Measurements from ENCODE around the gene ALPP.
"Not testable (repeated sequence)": the region's sequence is repeated elsewhere in the genome, so short reads cannot be mapped to it uniquely, and the experiment has no call there.

ALPP gene

DNA sequence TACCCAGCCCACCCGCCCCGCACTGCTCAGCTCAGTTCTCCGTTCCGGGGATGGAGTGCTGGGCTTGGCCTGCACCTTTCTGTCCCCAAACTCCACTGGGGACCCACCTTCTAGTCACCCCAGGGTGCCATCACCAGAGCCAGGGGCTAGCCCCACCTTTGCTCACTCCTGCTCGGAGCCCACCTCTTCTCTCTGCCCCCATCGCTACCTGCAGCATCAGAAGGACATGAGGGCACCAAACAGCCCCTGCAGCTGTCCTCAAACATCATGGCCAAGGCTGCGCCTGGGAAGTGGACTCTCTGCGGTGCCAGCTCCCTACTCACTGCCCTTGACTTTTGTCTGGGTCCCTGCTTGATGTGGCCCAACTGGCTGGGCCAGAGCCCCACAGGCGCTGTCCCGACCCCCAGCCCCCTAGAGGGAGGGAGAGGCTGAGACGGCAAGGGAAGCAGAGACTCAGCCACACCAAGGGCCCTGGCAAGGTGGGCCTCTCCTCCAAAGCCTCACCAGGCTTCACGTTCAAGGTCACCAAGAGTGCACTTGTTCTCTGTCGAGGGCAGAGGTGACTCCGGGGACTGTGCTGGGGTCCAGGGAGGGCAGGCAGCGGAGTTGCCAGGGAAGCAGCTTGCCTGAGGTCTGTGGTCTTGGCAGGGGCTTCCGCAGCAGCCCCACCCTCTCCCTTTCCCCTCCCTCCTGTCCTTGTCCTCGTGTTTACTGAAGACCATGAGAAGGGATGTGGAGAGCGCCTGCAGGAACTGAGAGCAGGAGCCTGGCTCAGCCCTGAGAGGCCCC, 13.6 kb upstream of the ALPP start:
- not testable (repeated sequence) for DNase-seq

DNA sequence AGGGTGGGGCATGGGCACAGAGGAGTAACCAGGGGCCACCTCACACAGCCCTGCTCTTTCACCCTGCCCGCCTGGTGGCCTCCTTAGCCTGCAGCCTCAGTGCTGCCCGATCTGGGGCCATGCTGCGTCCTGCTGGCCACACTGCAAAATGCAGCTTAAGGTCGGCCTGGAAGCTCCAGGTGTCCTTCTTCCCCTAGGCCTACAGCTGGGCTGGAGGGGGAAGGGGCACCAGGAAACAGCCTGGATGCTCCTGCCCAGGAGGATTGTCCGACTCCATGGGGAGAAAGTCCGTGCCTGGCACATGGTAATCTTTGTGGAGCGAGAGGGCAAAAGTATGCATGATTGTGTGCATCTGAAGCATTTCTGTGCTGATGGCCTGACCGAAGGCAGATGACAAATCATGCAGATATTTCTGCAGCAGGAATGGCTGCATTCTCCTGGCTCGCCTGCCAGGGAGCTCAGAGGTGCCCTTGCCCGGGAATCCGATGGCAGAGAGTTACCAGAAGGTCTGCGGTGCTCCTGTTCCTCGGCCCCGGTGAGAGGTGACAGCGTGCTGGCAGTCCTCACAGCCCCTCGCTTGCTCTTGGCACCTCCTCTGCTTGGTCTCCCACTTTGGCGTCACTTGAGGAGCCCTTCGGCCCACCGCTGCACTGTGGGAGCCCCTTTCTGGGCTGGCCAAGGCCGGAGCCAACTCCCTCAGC, 12.8 kb upstream of the ALPP start:
- no peak for DNase-seq

DNA sequence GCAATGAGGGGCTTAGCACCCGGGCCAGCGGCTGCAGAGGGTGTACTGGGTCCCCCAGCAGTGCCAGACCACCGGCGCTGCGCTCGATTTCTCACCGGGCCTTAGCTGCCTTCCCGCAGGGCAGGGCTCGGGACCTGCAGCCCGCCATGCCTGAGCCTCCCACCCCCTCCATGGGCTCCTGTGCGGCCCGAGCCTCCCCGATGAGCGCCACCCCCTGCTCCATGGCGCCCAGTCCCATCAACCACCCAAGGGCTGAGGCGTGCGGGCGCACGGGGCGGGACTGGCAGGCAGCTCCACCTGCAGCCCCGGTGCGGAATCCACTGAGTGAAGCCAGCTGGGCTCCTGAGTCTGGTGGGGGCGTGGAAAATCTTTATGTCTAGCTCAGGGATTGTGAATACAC, 12.1 kb upstream of the ALPP start:
- DNase-seq, result not testable (repeated sequence)

DNA sequence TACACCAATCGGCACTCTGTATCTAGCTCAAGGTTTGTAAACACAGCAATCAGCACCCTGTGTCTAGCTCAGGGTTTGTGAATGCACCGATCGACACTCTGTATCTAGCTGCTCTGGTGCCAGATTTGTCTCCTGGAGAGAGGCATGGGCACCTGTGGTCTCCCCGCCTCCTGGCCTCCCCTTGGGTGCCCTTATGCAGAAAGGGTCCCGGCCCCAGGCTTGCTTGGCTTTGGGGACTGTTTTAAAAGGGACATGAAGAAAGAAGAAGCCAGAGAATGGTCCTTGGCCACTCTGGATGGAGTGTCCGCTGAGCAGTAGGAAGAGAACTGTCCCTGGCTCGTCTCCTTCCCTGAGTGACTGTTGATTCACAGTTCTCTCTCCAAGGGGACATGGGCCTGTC, 11.5 kb upstream of the ALPP start:
- DNase-seq, result no peak

GRCh38 chr2:232367591-232368233, 10.8 kb upstream of the ALPP start:
- no peak for DNase-seq

DNA sequence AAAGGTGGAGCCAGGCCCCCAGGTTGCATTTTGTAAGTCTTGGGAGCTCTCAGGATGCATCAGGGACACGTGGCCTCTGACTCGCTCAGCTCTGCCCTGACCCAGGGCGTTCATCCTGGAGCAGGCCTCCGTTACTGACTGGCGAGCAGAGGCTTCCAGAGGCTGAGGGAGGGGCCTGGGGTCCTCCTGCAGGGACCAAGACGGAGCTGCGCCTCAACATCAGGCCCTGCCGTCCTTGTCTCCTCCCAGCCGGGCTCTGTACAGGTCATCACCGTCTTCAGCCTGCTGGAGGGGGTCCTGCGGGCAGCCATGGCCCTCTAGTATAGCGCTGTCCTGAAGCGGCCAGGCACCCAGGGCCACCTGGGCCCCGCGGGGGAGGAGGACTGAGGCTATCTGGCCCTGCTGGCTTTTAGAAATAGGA, 10.2 kb upstream of the ALPP start:
- DNase-seq, result no peak

DNA sequence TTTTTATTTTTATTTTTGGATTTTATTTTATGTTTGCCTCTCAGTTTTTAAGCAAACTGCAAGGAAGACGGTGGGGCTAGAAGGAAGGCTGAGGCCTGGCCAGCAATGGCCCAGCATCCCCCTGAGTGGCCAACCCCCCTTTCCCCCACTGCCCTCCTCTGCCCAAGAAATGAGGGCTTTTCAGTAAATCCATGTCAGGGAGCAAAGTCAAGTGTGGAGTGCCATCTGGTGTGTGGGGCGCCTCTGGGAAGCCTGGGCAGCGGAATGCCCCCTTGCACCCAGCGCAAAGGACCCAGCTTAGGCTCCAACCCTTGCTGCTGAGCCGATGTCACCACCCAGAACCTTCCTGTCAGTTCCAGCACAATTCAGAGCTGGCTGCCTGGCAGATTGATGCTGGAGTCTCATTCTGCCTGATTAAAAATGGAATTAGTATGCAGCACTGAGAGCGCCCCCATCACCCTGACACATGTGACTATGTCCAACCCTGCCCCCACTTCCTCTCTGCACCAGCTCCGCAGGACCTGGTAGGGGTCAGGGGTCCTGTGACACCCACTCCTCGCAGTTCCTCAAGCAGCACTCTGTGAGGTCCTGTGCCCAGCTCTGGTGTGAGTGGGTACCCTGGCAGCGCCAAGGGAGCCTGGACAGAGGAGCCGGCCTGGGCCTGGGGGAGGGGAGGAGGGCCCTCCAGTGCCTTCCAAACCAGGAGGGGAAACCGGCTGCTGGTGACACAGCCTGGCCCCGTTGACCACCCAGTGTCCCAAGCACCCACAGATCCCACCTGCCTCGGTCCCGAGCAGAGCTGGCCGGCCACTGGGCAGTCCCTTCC, 9.2 kb upstream of the ALPP start:
- no peak for DNase-seq

- not testable (repeated sequence) for DNase-seq
These were observed 8.5 kb upstream of the ALPP start for GRCh38 chr2:232370007-232370406.

GRCh38 chr2:232372231-232373208, 6.0 kb upstream of the ALPP start:
- DNase-seq, result no peak

DNA sequence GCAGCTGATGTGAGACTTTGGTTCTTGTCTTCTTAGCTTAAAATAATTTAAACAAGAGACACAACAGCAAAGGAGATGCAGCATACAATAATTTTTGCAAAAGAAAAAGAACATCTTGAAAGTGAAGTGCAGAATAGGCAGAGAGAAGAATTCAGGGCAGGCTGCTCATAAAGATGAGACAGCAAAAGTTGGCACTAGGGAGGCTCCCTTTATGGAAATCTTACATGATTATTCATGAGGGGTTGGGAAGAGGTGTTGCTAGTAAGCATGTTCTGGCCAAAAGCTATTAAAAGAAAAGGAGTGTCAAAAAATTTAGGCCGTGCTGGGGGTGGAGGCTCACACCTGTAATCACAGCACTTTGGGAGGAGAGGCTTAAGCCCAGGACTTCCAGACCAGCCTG, 4.2 kb upstream of the ALPP start:
- DNase-seq, result no peak

GRCh38 chr2:232375164-232375563, 3.4 kb upstream of the ALPP start:
- no peak for DNase-seq

DNA sequence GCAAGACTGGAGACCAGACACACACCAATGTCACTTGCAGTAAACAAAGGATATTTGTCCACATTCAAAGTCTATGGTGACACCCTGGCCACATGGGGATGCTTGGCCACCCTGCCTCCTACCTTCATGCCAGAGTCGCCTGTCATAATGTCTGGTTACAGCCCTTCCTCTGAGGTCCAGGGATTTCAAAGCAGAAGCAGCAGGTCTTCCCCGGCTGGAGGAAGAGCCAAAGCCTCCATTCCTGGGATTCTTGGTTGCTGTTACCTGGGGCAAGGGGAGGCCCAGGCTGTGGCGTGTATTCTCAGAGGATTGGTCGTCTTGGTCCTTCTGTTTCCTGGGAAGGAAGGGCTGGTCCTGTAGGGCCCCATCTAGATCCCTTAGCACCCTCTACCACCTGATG, 2.3 kb upstream of the ALPP start:
- DNase-seq, result no peak

DNA sequence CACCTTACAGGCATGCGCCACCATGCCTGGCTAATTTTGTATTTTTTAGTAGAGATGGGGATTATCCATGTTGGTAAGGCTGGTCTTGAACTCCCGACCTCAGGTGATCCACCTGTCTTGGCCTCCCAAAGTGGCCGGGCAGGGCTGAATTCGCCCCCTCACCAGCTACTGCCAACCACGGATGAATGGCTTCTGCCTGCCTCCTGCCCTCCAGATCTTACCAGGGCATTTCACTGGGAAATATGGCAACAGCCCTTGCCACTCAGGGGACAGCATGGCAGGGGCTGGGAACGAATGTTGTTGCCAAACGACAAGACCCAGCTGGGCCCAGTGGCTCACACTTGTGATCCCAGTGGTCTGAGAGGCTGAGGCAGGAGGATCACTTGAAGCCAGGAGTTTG, 1.8 kb upstream of the ALPP start:
- no peak for DNase-seq

GRCh38 chr2:232377319-232377718, 1.2 kb upstream of the ALPP start:
- no peak for DNase-seq

GRCh38 chr2:232377841-232378734, 463 bp upstream of the ALPP start:
- DNase-seq, result no peak

DNA sequence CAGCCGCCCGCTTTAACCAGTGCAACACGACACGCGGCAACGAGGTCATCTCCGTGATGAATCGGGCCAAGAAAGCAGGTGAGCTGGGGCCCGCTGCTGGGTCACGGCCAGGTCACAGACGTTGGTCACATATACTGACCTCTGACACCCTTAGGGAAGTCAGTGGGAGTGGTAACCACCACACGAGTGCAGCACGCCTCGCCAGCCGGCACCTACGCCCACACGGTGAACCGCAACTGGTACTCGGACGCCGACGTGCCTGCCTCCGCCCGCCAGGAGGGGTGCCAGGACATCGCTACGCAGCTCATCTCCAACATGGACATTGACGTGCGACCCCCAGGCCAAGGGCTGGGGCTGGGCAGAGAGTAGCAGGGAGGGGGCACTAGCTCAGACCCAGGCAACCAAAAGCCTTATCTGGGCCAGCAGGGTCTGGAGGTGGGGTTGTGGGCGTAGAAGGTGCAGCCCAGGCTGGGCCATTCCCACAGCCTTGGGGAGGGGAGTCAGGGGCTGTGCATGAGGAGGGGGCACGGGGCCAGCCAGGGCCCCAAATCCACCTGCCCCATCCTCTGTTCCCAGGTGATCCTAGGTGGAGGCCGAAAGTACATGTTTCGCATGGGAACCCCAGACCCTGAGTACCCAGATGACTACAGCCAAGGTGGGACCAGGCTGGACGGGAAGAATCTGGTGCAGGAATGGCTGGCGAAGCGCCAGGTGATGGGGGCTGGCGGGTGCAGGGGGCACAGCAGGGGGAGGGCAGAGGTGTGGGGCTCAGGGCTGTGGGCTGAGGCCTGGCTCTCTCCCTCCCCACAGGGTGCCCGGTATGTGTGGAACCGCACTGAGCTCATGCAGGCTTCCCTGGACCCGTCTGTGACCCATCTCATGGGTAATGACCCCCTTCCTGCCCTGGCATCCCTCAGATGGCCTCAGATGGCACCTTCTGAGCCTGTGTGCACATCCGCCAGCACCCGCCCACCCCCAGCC, 1.3 kb downstream of the ALPP start:
- not testable (repeated sequence) for DNase-seq

DNA sequence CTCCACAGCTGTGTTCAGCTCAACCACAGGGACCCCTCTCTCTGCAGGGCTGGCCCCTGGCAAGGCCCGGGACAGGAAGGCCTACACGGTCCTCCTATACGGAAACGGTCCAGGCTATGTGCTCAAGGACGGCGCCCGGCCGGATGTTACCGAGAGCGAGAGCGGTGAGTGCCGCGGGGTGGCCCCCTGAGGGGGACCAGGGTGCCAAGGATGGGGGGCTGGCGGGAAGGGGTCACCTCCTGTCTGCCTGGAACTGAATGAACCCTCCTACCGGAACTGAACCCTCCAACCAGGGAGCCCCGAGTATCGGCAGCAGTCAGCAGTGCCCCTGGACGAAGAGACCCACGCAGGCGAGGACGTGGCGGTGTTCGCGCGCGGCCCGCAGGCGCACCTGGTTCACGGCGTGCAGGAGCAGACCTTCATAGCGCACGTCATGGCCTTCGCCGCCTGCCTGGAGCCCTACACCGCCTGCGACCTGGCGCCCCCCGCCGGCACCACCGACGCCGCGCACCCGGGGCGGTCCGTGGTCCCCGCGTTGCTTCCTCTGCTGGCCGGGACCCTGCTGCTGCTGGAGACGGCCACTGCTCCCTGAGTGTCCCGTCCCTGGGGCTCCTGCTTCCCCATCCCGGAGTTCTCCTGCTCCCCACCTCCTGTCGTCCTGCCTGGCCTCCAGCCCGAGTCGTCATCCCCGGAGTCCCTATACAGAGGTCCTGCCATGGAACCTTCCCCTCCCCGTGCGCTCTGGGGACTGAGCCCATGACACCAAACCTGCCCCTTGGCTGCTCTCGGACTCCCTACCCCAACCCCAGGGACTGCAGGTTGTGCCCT, 2.9 kb downstream of the ALPP start:
- DNase-seq, result not testable (repeated sequence)
